AG04450 (cell line): ENCODE data around the gene TEX261. TPM values are rescaled to one million over a fixed set of nuclear protein-coding genes. Genes with fewer than 3 reads are reported as not detected.

Source experiments
- CTCF ChIA-PET: fragments of 300-600, 350-600 bp; formaldehyde crosslinking; extraction: SDS; loops from one replicate; lab custom pipeline; 2022; ENCODE audit warnings: antibody characterized with exemption, inconsistent platforms; lab: Charles Lee
- POLR2A ChIA-PET: fragments of 350-600 bp; formaldehyde crosslinking; extraction: SDS; loops from one replicate; lab custom pipeline; 2021; ENCODE audit warnings: antibody characterized with exemption, inconsistent platforms; lab: Yijun Ruan, JAX
- DNase-seq: peaks from one replicate; pipeline ENCODE4 v3.0.0-alpha.2; 2011; ENCODE audit warnings: low read depth, low spot score
- H3K27ac ChIP-seq: one replicate; pipeline ENCODE4 v1.5.1; 2012; ENCODE audit warnings: low read depth, low read length, control low read depth
- H3K27me3 ChIP-seq: one replicate; pipeline ENCODE4 v1.6.0; 2012; ENCODE audit warnings: low read length; ENCODE audit not compliant: control insufficient read depth, insufficient read depth
- H3K4me3 ChIP-seq: 2 replicates; pipeline ENCODE4 v1.5.1; 2011; ENCODE audit warnings: mild to moderate bottlenecking, low read depth, low read length, control low read depth
- H3K9me3 ChIP-seq: 2 replicates; pipeline ENCODE4 v1.5.1; 2012; ENCODE audit warnings: low read length; ENCODE audit not compliant: control insufficient read depth, insufficient read depth
- CTCF ChIP-seq: IDR thresholded peaks from 2 replicates; pipeline ENCODE4 v1.5.1; 2011; ENCODE audit warnings: low read depth, low read length, control low read depth, inconsistent platforms
- polyA plus RNA-seq: library from polyadenylated mRNA; depleted of rRNA; stranded (reverse); fragments of >200 nt; gene quantifications from 2 replicates; pipeline ENCODE4 v1.2.3, GENCODE V29; 2011

TEX261 gene
- polyA plus RNA-seq, 1 experiment = 106 TPM

DNA sequence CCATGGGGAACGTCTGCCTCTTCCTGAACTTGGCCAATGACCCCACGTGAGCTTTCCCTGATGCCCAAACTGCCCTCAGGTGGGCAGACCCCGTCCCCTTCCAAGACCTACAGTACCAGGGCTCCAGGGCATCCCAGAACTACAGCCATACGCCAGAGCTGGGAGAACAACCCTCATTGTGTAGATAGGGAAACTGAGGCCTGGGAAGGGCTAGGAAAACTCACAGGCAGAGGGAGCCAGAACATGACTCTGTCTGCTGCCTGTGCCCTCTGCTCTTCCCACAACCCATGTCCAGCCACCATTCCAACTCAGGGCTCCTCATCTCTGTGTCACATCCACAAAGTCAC is 33.1 kb downstream of the TEX261 start:
- Histone ChIP-seq H3K27me3 (peaks cover 2% of the 10 kb centered on the region), H3K4me3 (no peak overlapping the region), H3K27ac (no peak overlapping the region), H3K9me3 (no peaks in the 10 kb centered on the region)
- no peak for TF ChIP-seq CTCF
- no peak for DNase-seq
- ChIA-PET CTCF (interaction anchor here (0.8 to 3.8 kb wide), 2 partner anchors 14 to 42 kb away, joined by 3 to 21 read pairs; no protein-coding TSS in a partner anchor), POLR2A (no interaction called here)

- no peak overlapping the region for H3K4me3 ChIP-seq
- H3K9me3 ChIP-seq = no peaks in the 10 kb centered on the region
- no peak for TF ChIP-seq CTCF
- DNase-seq = no peak
- no peak overlapping the region for H3K27ac ChIP-seq
- POLR2A ChIA-PET = no interaction called here
- CTCF ChIA-PET = interaction anchor here (3.8 kb wide), 1 partner anchor 13 kb away, joined by 21 read pairs; no protein-coding TSS in a partner anchor
- H3K27me3 ChIP-seq = no peaks in the 10 kb centered on the region
Measured at GRCh38 chr2:70960833-70961647, 33.6 kb downstream of the TEX261 start.

- Histone ChIP-seq H3K27me3 (no peaks in the 10 kb centered on the region), H3K27ac (no peak overlapping the region), H3K9me3 (no peaks in the 10 kb centered on the region), H3K4me3 (no peak overlapping the region)
- ChIA-PET POLR2A (no interaction called here), CTCF (interaction anchor here (3.8 kb wide), 1 partner anchor 12 kb away, joined by 21 read pairs; no protein-coding TSS in a partner anchor)
- DNase-seq = no peak
- no peak for TF ChIP-seq CTCF
Measured at GRCh38 chr2:70959851-70960832, 34.5 kb downstream of the TEX261 start.

GRCh38 chr2:70959271-70959761 is 35.4 kb downstream of the TEX261 start:
- Histone ChIP-seq H3K27ac (no peak overlapping the region), H3K27me3 (peaks cover 7% of the 10 kb centered on the region), H3K4me3 (no peak overlapping the region), H3K9me3 (no peaks in the 10 kb centered on the region)
- DNase-seq = no peak
- CTCF ChIA-PET = interaction anchor here (1.4 kb wide), 1 partner anchor 43 kb away, joined by 3 read pairs; no protein-coding TSS in a partner anchor
- TF ChIP-seq CTCF = no peak
- POLR2A ChIA-PET = no interaction called here
